Caco-2 (cell line): Measurements from ENCODE around the gene CCDC148. TPM values are rescaled to one million over a fixed set of nuclear protein-coding genes. Genes with fewer than 3 reads are reported as not detected.
A peak's percentile ranks its signal among the peaks of the same experiment; 100 is the strongest.

Experiments used
- BruUV-seq: library from RNA; stranded (reverse); fragments of 400-500 nt; replicated peaks from 2 replicates; lab custom pipeline; 2021; lab: Mats Ljungman, UMichigan
- CTCF ChIA-PET: fragments of 300-600 bp; sonication (Branson Sonifier 250); formaldehyde crosslinking; loops from one replicate; lab custom pipeline; 2022; ENCODE audit warnings: antibody characterized with exemption; lab: Charles Lee
- POLR2A ChIA-PET: fragments of 300-600 bp; sonication (Branson Sonifier 250); formaldehyde crosslinking; loops from one replicate; lab custom pipeline; 2022; ENCODE audit warnings: antibody characterized with exemption; lab: Charles Lee
- DNase-seq, 2 experiments: peaks; one replicate each; pipeline versions ENCODE4 v3.0.0 to v3.0.0-alpha.2; 2020 to 2022
- H3K27me3 ChIP-seq: replicated peaks from 2 replicates; pipeline ENCODE4 v1.6.0; 2011; ENCODE audit warnings: low read length; ENCODE audit not compliant: control insufficient read depth, insufficient read depth
- H3K36me3 ChIP-seq: 2 replicates; pipeline ENCODE4 v1.5.1; 2011; ENCODE audit warnings: low read length; ENCODE audit not compliant: control insufficient read depth, insufficient read depth
- H3K4me1 ChIP-seq: fragments of 250-450 bp; sonication (Bioruptor Pico); 2 replicates; pipeline ENCODE4 v1.5.1; 2020; ENCODE audit warnings: mild to moderate bottlenecking
- H3K4me3 ChIP-seq: 2 replicates; pipeline ENCODE4 v1.5.1; 2011; ENCODE audit warnings: low read depth, mild to moderate bottlenecking, control low read depth, low read length
- H3K9me3 ChIP-seq: fragments of 250-450 bp; sonication (Bioruptor Pico); 2 replicates; pipeline ENCODE4 v1.5.1; 2020; ENCODE audit warnings: mild to moderate bottlenecking, moderate library complexity
- H3K27ac Mint-ChIP-seq: one replicate; pipeline ENCODE4 v1.8.0; 2022; ENCODE audit warnings: mixed read lengths; ENCODE audit not compliant: unreplicated experiment
- H3K27me3 Mint-ChIP-seq: one replicate; pipeline ENCODE4 v1.8.0; 2022; ENCODE audit warnings: mixed read lengths; ENCODE audit not compliant: insufficient read depth, unreplicated experiment
- H3K36me3 Mint-ChIP-seq: one replicate; pipeline ENCODE4 v1.8.0; 2022; ENCODE audit warnings: mild to moderate bottlenecking, mixed read lengths; ENCODE audit not compliant: insufficient read depth, unreplicated experiment
- H3K4me1 Mint-ChIP-seq: one replicate; pipeline ENCODE4 v1.8.0; 2022; ENCODE audit warnings: low read depth, mixed read lengths; ENCODE audit not compliant: unreplicated experiment
- H3K4me3 Mint-ChIP-seq: one replicate; pipeline ENCODE4 v1.8.0; 2022; ENCODE audit warnings: mild to moderate bottlenecking, moderate library complexity, mixed read lengths; ENCODE audit not compliant: unreplicated experiment
- H3K9me3 Mint-ChIP-seq: one replicate; pipeline ENCODE4 v1.8.0; 2022; ENCODE audit warnings: mixed read lengths; ENCODE audit not compliant: unreplicated experiment
- CTCF ChIP-seq, 2 experiments: fragments of 200-600 bp in 1 of 2; IDR thresholded peaks; 1 replicate in 1 of 2; 2 replicates in 1 of 2; pipeline versions ENCODE4 v1.5.1 to v1.8.0; 2011 to 2022; ENCODE audit warnings: antibody characterized with exemption in 1 of 2, control low read depth in 1 of 2, inconsistent platforms in 1 of 2, low read depth in 1 of 2, low read length in 1 of 2, mild to moderate bottlenecking in 1 of 2, moderate library complexity in 1 of 2; ENCODE audit not compliant: insufficient read depth in 1 of 2, severe bottlenecking in 1 of 2, unreplicated experiment in 1 of 2
- intact Hi-C: fragments of 100-400 bp; cut with micrococcal nuclease; formaldehyde crosslinking; loops from one replicate; pipeline ENCODE4 v1.10.0; 2022; ENCODE audit not compliant: unreplicated experiment
- total RNA-seq: library from RNA; stranded (reverse); gene quantifications from 2 replicates; pipeline ENCODE4 v1.2.3, GENCODE V29; 2022

CCDC148 gene
- total RNA-seq, 1 experiment from 2014 or later, result 6.3 TPM

DNA sequence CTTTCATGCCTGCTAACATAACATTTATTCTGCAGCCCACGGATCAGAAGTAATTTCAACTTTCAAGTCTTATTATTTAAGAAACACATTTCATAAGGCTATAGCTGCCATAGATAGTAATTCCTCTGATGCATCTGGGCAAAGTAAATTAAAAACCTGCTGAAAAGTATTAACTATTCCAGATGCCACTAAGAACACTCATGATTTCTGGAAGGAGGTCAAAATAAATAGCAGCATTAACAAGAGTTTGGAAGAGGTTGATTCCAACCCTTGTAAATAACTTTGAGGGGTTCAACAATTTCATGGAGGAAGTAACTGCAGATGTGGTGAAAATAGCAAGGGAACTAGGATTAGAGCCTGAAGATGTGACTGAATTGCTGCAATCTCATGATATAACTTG, 77.6 kb downstream of the CCDC148 start:
- ChIA-PET CTCF (no interaction called here), POLR2A (no interaction called here)
- DNase-seq, result no peak
- Histone ChIP-seq H3K27me3 (no peaks in the 10 kb centered on the region), H3K4me1 (no peaks in the 10 kb centered on the region), H3K9me3 (no peaks in the 10 kb centered on the region), H3K4me3 (no peak overlapping the region), H3K36me3 (no peaks in the 10 kb centered on the region)
- Mint-ChIP-seq H3K4me3 (no peak overlapping the region), H3K9me3 (no peaks in the 10 kb centered on the region), H3K36me3 (no peaks in the 10 kb centered on the region), H3K4me1 (no peaks in the 10 kb centered on the region), H3K27ac (no peak overlapping the region), H3K27me3 (no peaks in the 10 kb centered on the region)
- no peak for TF ChIP-seq CTCF (IDR thresholded peaks at IDR 0.05; ENCODE audit: insufficient read depth in 1 of 2, low read depth in 1 of 2, low read length in 1 of 2, severe bottlenecking in 1 of 2, unreplicated experiment in 1 of 2)
- intact Hi-C loops, result no loop called here
- no TSS peak for BruUV-seq

- no peaks in the 10 kb centered on the region for H3K27me3 ChIP-seq
- no peak overlapping the region for H3K27ac Mint-ChIP-seq
- intact Hi-C loops, result no loop called here
- no peak for TF ChIP-seq CTCF (IDR thresholded peaks at IDR 0.05; ENCODE audit: insufficient read depth in 1 of 2, low read depth in 1 of 2, low read length in 1 of 2, severe bottlenecking in 1 of 2, unreplicated experiment in 1 of 2)
- no TSS peak for BruUV-seq
- no peak for DNase-seq
- no peak overlapping the region for H3K4me3 Mint-ChIP-seq
- no peaks in the 10 kb centered on the region for H3K36me3 Mint-ChIP-seq
- no peak overlapping the region for H3K4me3 ChIP-seq
- CTCF ChIA-PET, result no interaction called here
- H3K4me1 ChIP-seq, result no peaks in the 10 kb centered on the region
- H3K36me3 ChIP-seq, result no peaks in the 10 kb centered on the region
- H3K9me3 ChIP-seq, result no peaks in the 10 kb centered on the region
- H3K9me3 Mint-ChIP-seq, result peaks cover 16% of the 10 kb centered on the region
- no peaks in the 10 kb centered on the region for H3K4me1 Mint-ChIP-seq
- POLR2A ChIA-PET, result no interaction called here
- no peaks in the 10 kb centered on the region for H3K27me3 Mint-ChIP-seq
Measured at GRCh38 chr2:158366342-158366741, 90.2 kb downstream of the CCDC148 start.

DNA sequence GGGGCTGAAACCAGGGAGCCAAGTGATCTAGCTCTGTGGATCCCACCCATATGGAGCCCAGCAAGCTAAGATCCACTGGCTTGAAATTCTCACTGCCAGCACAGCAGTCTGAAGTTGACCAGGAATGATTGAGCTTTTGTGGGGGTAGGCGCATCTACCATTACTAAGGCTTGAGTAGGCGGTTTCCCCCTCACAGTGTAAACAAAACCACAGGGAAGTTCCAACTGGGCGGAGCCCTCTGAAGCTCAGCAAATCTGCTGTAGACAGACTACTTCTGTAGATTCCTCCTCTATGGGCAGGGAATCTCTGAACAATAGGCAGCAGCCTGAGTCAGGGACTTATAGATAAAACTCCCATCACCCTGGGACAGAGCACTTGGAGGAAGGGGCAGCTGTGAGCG, 96.7 kb downstream of the CCDC148 start:
- Mint-ChIP-seq H3K4me3 (no peak overlapping the region), H3K36me3 (no peaks in the 10 kb centered on the region), H3K9me3 (peaks cover 16% of the 10 kb centered on the region), H3K27me3 (no peaks in the 10 kb centered on the region), H3K4me1 (no peaks in the 10 kb centered on the region), H3K27ac (no peak overlapping the region)
- no peaks in the 10 kb centered on the region for H3K9me3 ChIP-seq
- no peak for TF ChIP-seq CTCF (IDR thresholded peaks at IDR 0.05; ENCODE audit: insufficient read depth in 1 of 2, low read depth in 1 of 2, low read length in 1 of 2, severe bottlenecking in 1 of 2, unreplicated experiment in 1 of 2)
- BruUV-seq, result no TSS peak
- intact Hi-C loops, result no loop called here
- H3K36me3 ChIP-seq, result no peaks in the 10 kb centered on the region
- DNase-seq, result peak in 1 of 2 experiments; percentile 3
- ChIA-PET POLR2A (no interaction called here), CTCF (no interaction called here)
- H3K4me3 ChIP-seq, result no peak overlapping the region
- no peaks in the 10 kb centered on the region for H3K27me3 ChIP-seq
- no peaks in the 10 kb centered on the region for H3K4me1 ChIP-seq
